WERI-Rb-1 (cell line): ENCODE data around the gene STRIP1.
A peak's percentile ranks its signal among the peaks of the same experiment; 100 is the strongest.

Source experiments
- DNase-seq: peaks from one replicate; pipeline ENCODE4 v3.0.0-alpha.2; 2020
- H3K27ac ChIP-seq: fragments of 250-450 bp; sonication (Bioruptor Pico); 2 replicates; pipeline ENCODE4 v1.5.1; 2020; ENCODE audit warnings: mild to moderate bottlenecking, moderate library complexity
- H3K27me3 ChIP-seq: fragments of 250-450 bp; sonication (Bioruptor Pico); 2 replicates; pipeline ENCODE4 v1.5.1; 2021; ENCODE audit warnings: mild to moderate bottlenecking, low read depth, moderate library complexity; ENCODE audit not compliant: insufficient read depth, severe bottlenecking
- H3K36me3 ChIP-seq: fragments of 250-450 bp; sonication (Bioruptor Pico); 2 replicates; pipeline ENCODE4 v1.5.1; 2020; ENCODE audit warnings: mild to moderate bottlenecking, moderate library complexity
- H3K4me3 ChIP-seq: 2 replicates; pipeline ENCODE4 v1.5.1; 2011; ENCODE audit warnings: low read depth, mild to moderate bottlenecking, control low read depth, low read length
- H3K9me3 ChIP-seq: fragments of 250-450 bp; sonication (Bioruptor Pico); 2 replicates; pipeline ENCODE4 v1.5.1; 2021; ENCODE audit warnings: mild to moderate bottlenecking, moderate library complexity; ENCODE audit not compliant: severe bottlenecking
- TF ChIP-seq, protein P1 (sequence below): IDR thresholded peaks from 2 replicates; pipeline ENCODE4 v1.5.1; 2011; ENCODE audit warnings: low read depth, mild to moderate bottlenecking, control low read depth, inconsistent platforms, low read length

The STRIP1 gene

DNA sequence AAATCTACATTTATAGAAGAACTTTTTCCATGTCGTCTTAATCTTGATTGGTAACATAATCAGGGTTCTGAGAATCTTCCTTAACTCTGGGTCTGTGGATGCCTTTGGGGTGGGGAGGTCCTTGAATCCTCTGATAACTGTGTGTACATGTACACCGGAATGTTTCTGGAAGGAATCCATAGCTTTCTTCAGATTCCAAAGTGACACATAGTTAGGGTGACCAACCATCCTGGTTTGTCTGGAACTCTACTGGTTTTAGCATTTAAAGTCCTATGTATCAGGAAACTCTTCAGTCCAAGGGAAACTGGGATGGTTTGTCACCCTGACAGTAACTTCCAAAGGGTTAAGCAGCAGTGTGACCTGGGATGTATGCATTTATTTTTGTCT, 16.8 kb downstream of the STRIP1 start:
- no peaks in the 10 kb centered on the region for H3K9me3 ChIP-seq
- H3K27me3 ChIP-seq, result no peaks in the 10 kb centered on the region
- DNase-seq, result no peak
- TF ChIP-seq, protein P1, sequence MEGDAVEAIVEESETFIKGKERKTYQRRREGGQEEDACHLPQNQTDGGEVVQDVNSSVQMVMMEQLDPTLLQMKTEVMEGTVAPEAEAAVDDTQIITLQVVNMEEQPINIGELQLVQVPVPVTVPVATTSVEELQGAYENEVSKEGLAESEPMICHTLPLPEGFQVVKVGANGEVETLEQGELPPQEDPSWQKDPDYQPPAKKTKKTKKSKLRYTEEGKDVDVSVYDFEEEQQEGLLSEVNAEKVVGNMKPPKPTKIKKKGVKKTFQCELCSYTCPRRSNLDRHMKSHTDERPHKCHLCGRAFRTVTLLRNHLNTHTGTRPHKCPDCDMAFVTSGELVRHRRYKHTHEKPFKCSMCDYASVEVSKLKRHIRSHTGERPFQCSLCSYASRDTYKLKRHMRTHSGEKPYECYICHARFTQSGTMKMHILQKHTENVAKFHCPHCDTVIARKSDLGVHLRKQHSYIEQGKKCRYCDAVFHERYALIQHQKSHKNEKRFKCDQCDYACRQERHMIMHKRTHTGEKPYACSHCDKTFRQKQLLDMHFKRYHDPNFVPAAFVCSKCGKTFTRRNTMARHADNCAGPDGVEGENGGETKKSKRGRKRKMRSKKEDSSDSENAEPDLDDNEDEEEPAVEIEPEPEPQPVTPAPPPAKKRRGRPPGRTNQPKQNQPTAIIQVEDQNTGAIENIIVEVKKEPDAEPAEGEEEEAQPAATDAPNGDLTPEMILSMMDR, result no peak
- no peak overlapping the region for H3K4me3 ChIP-seq
- peaks cover 93% of the 10 kb centered on the region for H3K36me3 ChIP-seq
- peak overlapping the region; percentile 64 for H3K27ac ChIP-seq

DNA sequence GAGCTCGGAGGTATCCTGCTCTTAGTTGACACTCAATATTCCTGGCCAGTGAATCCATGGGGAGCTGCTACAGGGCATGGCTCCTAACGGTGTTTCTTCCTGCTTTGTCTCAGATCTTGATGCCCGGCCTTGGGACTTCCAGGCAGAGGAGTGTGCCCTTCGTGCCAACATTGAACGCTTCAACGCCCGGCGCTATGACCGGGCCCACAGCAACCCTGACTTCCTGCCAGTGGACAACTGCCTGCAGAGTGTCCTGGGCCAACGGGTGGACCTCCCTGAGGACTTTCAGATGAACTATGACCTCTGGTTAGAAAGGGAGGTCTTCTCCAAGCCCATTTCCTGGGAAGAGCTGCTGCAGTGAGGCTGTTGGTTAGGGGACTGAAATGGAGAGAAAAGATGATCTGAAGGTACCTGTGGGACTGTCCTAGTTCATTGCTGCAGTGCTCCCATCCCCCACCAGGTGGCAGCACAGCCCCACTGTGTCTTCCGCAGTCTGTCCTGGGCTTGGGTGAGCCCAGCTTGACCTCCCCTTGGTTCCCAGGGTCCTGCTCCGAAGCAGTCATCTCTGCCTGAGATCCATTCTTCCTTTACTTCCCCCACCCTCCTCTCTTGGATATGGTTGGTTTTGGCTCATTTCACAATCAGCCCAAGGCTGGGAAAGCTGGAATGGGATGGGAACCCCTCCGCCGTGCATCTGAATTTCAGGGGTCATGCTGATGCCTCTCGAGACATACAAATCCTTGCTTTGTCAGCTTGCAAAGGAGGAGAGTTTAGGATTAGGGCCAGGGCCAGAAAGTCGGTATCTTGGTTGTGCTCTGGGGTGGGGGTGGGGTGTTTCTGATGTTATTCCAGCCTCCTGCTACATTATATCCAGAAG, 19.4 kb downstream of the STRIP1 start:
- TF ChIP-seq, protein P1, result peak; percentile 100
- no peaks in the 10 kb centered on the region for H3K27me3 ChIP-seq
- peak; percentile 74 for DNase-seq
- H3K9me3 ChIP-seq, result no peaks in the 10 kb centered on the region
- H3K27ac ChIP-seq, result no peak overlapping the region
- peaks cover 87% of the 10 kb centered on the region for H3K36me3 ChIP-seq
- no peak overlapping the region for H3K4me3 ChIP-seq

DNA sequence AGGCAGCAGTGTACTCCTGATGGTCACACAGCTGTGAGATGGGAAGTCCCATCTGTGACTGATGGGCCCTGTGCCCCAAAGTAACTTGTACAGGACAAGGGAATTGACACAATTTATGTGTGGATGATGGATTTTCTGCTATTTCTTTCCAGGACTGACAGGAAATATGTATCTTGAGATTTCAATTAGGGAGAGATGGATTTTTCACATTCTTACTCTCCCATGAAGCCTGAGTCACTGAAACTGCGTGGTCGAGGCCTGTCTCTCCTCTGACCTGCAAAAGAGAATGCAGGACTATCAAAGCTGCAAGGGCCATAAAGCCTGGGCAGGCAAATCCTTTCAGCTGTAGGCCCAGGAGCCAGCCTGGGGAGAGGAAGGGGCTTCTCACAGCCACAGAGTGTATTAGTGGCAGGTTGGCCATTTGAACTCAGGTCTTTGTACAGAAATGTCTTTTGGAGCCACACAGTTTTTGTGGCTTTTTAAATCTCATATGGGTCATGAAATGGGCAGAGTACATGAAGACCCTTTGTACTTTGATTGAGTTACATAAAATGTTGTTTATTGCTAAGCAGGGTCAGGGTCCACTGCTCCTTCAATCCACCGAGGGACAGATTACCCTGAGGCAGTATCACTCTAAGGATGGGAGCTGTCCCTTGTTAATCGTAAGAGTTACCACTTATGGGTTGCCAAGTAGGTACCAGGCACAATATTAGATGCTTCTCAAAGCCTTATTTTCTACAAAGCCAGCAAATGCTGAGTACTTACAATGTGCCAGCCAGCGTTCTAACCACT, 21.3 kb downstream of the STRIP1 start:
- no peaks in the 10 kb centered on the region for H3K9me3 ChIP-seq
- no peaks in the 10 kb centered on the region for H3K27me3 ChIP-seq
- no peak for DNase-seq
- H3K4me3 ChIP-seq, result no peak overlapping the region
- no peak overlapping the region for H3K27ac ChIP-seq
- H3K36me3 ChIP-seq, result peaks cover 85% of the 10 kb centered on the region
- TF ChIP-seq, protein P1, result no peak

DNA sequence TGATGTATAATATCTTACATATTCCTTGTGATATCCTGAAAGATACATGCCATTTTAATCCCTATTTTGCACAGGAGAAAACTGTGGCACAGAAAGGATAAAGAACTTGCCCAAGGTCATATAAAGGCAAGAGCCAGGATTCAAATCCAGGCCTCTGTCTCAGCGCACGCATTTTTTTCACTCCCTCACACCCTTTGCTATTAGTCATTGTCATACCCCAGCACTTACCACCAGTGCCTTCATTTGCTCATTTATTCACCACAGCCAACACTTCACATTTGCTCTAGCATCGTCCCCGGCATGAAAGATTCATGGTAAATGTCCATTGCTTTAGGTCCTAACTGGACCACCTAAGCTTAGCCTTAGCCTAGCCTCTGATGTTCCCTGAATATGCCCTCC, 21.9 kb downstream of the STRIP1 start:
- TF ChIP-seq, protein P1, result no peak
- H3K9me3 ChIP-seq, result no peaks in the 10 kb centered on the region
- peaks cover 79% of the 10 kb centered on the region for H3K36me3 ChIP-seq
- H3K27me3 ChIP-seq, result no peaks in the 10 kb centered on the region
- no peak overlapping the region for H3K4me3 ChIP-seq
- no peak overlapping the region for H3K27ac ChIP-seq
- no peak for DNase-seq

DNA sequence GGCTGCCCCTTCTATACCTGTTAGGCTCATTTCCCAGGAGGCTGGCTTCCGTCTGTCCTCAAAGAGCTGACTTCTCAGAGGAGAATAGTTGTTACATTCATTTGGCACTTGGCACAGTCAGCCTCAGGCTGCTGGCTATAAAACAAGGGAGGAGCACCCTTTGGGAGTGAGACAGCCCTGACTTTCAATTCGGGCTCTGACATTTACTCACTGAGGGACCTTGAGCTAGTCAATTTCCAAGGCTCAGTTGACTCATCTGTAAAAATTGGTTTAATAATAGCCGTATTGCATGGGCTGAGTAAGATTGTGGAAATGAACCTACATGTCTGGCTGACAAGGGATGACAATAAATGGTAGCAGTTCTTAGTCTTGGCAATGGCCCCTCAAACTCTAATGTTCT, 22.4 kb downstream of the STRIP1 start:
- no peaks in the 10 kb centered on the region for H3K27me3 ChIP-seq
- H3K27ac ChIP-seq, result no peak overlapping the region
- H3K4me3 ChIP-seq, result no peak overlapping the region
- TF ChIP-seq, protein P1, result no peak
- no peaks in the 10 kb centered on the region for H3K9me3 ChIP-seq
- H3K36me3 ChIP-seq, result peaks cover 74% of the 10 kb centered on the region
- DNase-seq, result no peak
